UCSD-AML1 (cell line): ENCODE data around the gene GUCY2C.

Experiments used
- DNase-seq: peaks from one replicate; lab custom pipeline; 2025; ENCODE audit not compliant: unreplicated experiment; lab: John Stamatoyannopoulos, UW

The GUCY2C gene

GRCh38 chr12:14572401-14572800 is 124.0 kb downstream of the GUCY2C start:
- DNase-seq, result no peak

DNA sequence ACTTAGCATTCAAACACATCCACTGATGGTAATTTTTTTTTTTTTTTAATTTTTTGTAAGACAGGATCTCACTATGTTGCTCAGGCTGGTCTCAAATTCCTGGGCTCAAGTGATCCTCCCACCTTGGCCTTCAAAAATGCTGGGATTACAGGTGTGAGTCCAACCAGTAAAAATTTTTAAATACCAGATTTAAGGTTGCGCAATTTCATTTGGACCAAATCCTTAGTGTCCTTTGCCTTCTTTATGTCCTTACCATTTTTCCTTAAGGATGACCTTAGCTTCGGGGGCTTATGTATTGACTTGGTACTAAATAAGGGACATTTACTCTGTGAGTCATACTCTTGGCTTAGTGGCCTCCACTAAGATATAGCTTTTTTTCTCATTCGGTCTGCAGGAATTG is 124.6 kb downstream of the GUCY2C start:
- no peak for DNase-seq

DNA sequence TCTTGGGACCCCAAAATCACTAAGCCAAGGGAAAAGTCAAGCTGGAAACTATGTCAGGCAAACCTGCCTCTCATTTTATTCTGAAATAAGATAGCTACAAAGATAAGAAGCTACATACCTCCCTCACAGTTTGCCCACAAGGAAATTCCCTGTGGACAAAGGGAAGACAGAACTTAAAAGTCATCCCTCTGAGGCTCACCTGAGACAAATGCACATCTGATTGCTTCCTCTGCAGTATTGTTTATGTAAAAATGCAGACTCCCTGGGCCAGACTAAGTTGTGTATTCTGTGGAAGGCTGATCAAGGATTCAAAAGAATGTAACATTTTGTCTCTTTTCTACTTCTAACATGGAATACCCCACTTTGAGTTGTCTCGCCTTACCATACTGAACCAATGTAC is 126.2 kb downstream of the GUCY2C start:
- DNase-seq, result no peak

DNA sequence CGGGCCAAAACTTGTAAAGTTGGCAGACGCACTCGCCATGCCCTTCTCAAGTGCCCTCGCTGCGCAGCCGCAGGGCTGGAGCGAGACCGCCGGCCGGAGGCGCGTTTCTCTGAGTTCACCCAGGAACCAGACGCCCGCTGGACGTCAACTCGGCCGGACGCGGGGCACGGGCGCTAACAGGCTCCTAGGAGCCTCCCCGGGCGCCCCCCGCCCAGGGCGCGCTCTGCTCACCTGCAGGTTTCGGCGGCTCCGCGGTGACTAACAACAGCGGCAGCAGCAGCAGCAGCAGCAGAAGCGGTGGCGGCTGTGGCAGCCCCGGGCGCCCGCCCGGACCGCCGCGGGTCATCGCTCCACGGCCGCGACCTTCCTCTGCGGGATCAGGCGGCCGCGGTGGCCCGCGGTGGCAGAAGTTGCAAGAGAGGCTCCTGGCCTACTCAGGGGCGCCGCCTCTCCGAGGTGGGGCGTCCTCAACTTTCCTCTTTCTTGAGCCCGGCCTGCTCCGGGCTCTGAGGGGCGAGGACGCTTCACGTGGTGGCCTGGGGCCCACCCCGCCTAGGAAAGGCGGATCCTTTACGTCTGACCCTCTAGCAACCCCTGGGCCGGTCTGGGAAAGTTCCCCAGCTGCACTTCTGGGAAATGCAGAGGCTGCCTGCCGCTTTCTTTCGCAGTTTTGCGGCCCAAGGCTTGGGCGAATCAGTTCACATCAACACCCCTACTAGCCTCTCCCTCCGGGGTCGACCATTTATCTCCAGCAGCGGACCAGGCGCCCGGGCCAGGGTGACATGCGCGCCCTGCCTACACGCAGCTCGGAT is 128.8 kb downstream of the GUCY2C start, which contains the start of gene PLBD1:
PLBD1 (minus strand) TSS at position 533 of the 812 bp plus-strand sequence; CDS start at position 346, 187 bp downstream.
- no peak for DNase-seq

DNA sequence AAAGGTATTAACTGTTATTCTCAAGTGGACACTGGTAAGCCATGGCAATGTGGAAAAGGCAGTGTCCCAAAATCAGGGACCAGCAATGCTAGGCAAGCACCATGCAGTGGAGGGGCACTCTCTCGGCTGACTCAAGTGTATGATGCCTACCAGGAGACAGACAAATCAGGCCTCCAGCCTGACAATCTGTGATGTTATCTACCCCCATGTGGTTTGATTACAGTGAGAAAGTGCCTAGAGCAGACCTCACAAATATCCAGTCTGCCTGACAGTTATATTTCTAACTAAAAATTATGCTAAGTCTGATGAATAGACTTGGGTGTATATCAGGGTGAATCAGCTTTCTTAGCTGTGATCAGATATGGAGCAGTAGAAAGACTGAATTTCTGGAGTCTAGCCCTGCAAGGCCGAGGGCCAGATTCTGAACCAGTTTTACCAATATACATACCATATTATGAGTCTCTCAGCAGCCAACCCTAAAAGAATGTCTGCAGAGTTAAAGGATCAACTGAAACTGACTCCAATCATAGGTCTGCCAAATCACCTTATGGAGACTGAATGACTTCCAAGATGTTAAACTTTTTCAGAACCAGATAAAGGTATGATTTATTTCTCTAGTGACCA is 132.0 kb downstream of the GUCY2C start:
- DNase-seq, result no peak

GRCh38 chr12:14563046-14563445 is 133.4 kb downstream of the GUCY2C start:
- no peak for DNase-seq
